ENCODE results near the gene SPTBN1.

The SPTBN1 gene

DNA sequence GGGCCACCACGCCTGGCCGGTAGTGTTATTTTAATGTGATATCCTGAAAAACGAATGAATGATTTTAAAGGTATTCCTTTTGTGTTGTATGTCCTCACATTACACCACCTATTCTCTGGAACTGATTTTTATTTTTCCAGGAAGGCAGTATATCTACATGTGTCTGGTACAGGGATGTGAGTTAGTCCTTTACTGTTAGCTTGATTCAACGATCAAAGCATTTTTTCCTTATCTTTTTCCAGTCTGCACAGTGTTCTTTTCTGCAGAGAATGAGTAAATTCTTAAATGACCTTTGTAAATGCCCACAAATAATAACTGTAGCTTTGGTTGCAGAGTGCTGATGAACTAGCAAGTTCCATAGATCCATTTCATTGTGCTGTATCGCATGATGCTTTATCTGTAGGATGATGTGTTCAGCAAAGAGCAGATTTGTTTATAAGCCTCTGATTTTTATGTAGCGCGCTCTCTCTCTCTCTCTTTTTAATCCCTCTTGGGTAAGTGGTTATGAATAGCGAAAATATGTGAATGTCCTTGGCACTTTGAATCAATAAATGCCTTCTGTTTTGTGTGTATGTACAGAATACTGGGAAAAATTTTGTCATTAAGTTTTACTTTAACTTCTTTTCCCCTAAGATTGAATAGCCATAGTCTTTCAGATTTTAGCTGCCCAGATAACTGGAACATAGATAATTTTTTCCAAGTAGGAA is 184.9 kb downstream of the SPTBN1 start:
- Histone ChIP-seq H3K27ac (ENCODE audit: low read depth, low read length, poor library complexity, severe bottlenecking) (no peak overlapping the region), H3K79me2 (ENCODE audit: insufficient read depth, low read length) (no peaks in the 10 kb centered on the region), H3K4me3 (ENCODE audit: low read depth, low read length, poor library complexity, severe bottlenecking) (no peak overlapping the region), H2AFZ (ENCODE audit: low read length) (no peak overlapping the region), H3K27me3 (ENCODE audit: insufficient read depth, low read length) (no peaks in the 10 kb centered on the region), H3K9me2 (ENCODE audit: low read depth, low read length) (no peaks in the 10 kb centered on the region), H3K4me1 (ENCODE audit: insufficient read depth, low read length, severe bottlenecking) (peaks cover 37% of the 10 kb centered on the region), H3F3A (ENCODE audit: insufficient read depth, low read length) (no peaks in the 10 kb centered on the region; the same call in 1 of the 2 replicates), H3K9ac (ENCODE audit: low read length) (no peak overlapping the region), H3K4me2 (ENCODE audit: low read length) (no peak overlapping the region), H4K20me1 (ENCODE audit: insufficient read depth, low read length) (no peaks in the 10 kb centered on the region), H3K9me3 (ENCODE audit: low read length) (no peaks in the 10 kb centered on the region), H3K36me3 (ENCODE audit: insufficient read depth, low read length) (peaks cover 26% of the 10 kb centered on the region)
- TF ChIP-seq EZH2 (IDR thresholded peaks at IDR 0.05; ENCODE audit: borderline replicate concordance, low read length), result no peak
- TF ChIP-seq, protein P1, sequence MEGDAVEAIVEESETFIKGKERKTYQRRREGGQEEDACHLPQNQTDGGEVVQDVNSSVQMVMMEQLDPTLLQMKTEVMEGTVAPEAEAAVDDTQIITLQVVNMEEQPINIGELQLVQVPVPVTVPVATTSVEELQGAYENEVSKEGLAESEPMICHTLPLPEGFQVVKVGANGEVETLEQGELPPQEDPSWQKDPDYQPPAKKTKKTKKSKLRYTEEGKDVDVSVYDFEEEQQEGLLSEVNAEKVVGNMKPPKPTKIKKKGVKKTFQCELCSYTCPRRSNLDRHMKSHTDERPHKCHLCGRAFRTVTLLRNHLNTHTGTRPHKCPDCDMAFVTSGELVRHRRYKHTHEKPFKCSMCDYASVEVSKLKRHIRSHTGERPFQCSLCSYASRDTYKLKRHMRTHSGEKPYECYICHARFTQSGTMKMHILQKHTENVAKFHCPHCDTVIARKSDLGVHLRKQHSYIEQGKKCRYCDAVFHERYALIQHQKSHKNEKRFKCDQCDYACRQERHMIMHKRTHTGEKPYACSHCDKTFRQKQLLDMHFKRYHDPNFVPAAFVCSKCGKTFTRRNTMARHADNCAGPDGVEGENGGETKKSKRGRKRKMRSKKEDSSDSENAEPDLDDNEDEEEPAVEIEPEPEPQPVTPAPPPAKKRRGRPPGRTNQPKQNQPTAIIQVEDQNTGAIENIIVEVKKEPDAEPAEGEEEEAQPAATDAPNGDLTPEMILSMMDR (IDR thresholded peaks at IDR 0.05; ENCODE audit: low read length), result no peak

DNA sequence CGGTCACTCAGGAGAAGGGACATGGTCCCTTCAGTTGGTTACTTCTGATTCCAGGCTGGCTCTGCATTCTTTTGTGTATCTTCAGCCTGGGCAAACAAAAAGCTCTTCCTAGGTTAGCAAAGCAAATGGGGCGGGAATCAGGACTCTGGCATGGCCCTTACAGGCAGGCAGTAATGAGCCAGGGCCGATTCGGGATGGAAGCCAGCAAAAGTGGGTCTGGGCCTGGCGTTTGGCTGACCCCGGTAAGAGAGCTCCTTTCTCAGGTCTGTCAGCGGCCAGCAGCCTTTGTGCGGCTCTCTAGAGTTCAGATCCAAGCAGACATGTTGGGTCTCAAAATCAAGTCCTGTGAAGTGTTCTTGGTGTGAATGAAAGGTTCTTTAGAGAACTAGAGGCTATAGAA is 185.9 kb downstream of the SPTBN1 start:
- Histone ChIP-seq H3K9me2 (ENCODE audit: low read depth, low read length) (no peaks in the 10 kb centered on the region), H3K4me2 (ENCODE audit: low read length) (no peak overlapping the region), H3K4me3 (ENCODE audit: low read depth, low read length, poor library complexity, severe bottlenecking) (no peak overlapping the region), H2AFZ (ENCODE audit: low read length) (no peak overlapping the region), H3K27me3 (ENCODE audit: insufficient read depth, low read length) (no peaks in the 10 kb centered on the region), H4K20me1 (ENCODE audit: insufficient read depth, low read length) (no peaks in the 10 kb centered on the region), H3K36me3 (ENCODE audit: insufficient read depth, low read length) (peaks cover 36% of the 10 kb centered on the region), H3K9me3 (ENCODE audit: low read length) (no peaks in the 10 kb centered on the region), H3K27ac (ENCODE audit: low read depth, low read length, poor library complexity, severe bottlenecking) (no peak overlapping the region), H3K9ac (ENCODE audit: low read length) (no peak overlapping the region), H3F3A (ENCODE audit: insufficient read depth, low read length) (no peaks in the 10 kb centered on the region; the same call in 1 of the 2 replicates), H3K79me2 (ENCODE audit: insufficient read depth, low read length) (no peaks in the 10 kb centered on the region), H3K4me1 (ENCODE audit: insufficient read depth, low read length, severe bottlenecking) (peaks cover 28% of the 10 kb centered on the region)
- TF ChIP-seq EZH2 (IDR thresholded peaks at IDR 0.05; ENCODE audit: borderline replicate concordance, low read length), result no peak
- TF ChIP-seq, protein P1 (IDR thresholded peaks at IDR 0.05; ENCODE audit: low read length), result no peak

DNA sequence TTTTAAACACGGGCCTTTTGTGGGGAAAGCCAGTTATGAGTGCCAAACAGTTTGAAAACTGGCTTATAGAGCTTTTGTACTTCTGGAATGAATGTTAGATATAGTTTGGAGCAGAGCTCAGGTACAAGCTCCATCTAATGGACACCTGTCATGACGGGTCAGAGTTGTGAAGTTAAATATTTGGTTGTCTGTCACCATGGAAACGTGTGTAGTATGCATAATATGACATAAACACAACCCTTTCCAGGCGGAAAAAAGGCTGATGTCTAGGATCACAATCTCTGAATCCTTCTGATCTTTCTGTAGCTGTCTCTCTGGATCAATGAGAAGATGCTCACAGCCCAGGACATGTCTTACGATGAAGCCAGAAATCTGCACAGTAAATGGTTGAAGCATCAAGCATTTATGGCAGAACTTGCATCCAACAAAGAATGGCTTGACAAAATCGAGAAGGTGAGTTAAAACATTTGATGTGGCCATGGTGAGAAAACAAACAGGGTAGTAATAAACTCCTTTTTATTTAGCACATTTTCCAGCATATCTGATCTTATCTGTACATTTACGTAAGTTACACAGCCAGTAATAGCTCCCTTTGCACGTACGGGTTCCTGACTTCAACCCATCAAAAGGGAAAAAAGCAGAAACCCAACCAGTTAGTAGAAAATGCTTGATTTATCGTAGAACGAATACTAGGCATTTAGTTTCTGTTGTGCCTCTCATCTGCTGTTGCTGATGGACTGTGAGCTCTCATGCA is 186.7 kb downstream of the SPTBN1 start:
- TF ChIP-seq, protein P1 (IDR thresholded peaks at IDR 0.05; ENCODE audit: low read length), result no peak
- no peak for TF ChIP-seq EZH2 (IDR thresholded peaks at IDR 0.05; ENCODE audit: borderline replicate concordance, low read length)

More for the DNA sequence above, 186.7 kb downstream of the SPTBN1 start:
- H3K9me3 ChIP-seq (ENCODE audit: low read length), result no peaks in the 10 kb centered on the region
- no peak overlapping the region for H3K9ac ChIP-seq (ENCODE audit: low read length)
- no peak overlapping the region for H2AFZ ChIP-seq (ENCODE audit: low read length)
- H4K20me1 ChIP-seq (ENCODE audit: insufficient read depth, low read length), result no peaks in the 10 kb centered on the region
- no peak overlapping the region for H3K27ac ChIP-seq (ENCODE audit: low read depth, low read length, poor library complexity, severe bottlenecking)
- peaks cover 44% of the 10 kb centered on the region for H3K36me3 ChIP-seq (ENCODE audit: insufficient read depth, low read length)
- H3F3A ChIP-seq (ENCODE audit: insufficient read depth, low read length), result no peaks in the 10 kb centered on the region; the same call in 1 of the 2 replicates
- no peak overlapping the region for H3K4me3 ChIP-seq (ENCODE audit: low read depth, low read length, poor library complexity, severe bottlenecking)
- no peaks in the 10 kb centered on the region for H3K9me2 ChIP-seq (ENCODE audit: low read depth, low read length)
- H3K79me2 ChIP-seq (ENCODE audit: insufficient read depth, low read length), result no peaks in the 10 kb centered on the region
- H3K27me3 ChIP-seq (ENCODE audit: insufficient read depth, low read length), result no peaks in the 10 kb centered on the region
- H3K4me1 ChIP-seq (ENCODE audit: insufficient read depth, low read length, severe bottlenecking), result peaks cover 20% of the 10 kb centered on the region
- no peak overlapping the region for H3K4me2 ChIP-seq (ENCODE audit: low read length)

All from OCI-LY1 (cell line).